ENCODE data around the gene C13orf46.

- TF ChIP-seq POLR2A (IDR thresholded peaks at IDR 0.05; ENCODE audit: low read length): no peak
- no peak for TF ChIP-seq GATA1 (IDR thresholded peaks at IDR 0.05; ENCODE audit: low read depth, low read length)
Measured at GRCh38 chr13:113965968-113966884, 7.7 kb downstream of the C13orf46 start.
